Measurements from ENCODE around the gene CCDC33.

GRCh38 chr15:74216949-74217348 is 19.2 kb upstream of the CCDC33 start:
- TF ChIP-seq SUZ12 (IDR thresholded peaks at IDR 0.05; ENCODE audit: extremely low read depth, insufficient read depth, insufficient read length) (no peak), ZNF274 (IDR thresholded peaks at IDR 0.05; ENCODE audit: low read depth, low read length) (no peak)
